MCF 10A (cell line): ENCODE data around the gene AMY2B. TPM values are rescaled to one million over a fixed set of nuclear protein-coding genes. Genes with fewer than 3 reads are reported as not detected.
"Not testable (repeated sequence)": the region's sequence is repeated elsewhere in the genome, so short reads cannot be mapped to it uniquely, and the experiment has no call there.

Experiments
- BruUV-seq: library from RNA; stranded (reverse); fragments of 400-500 nt; replicated peaks from 2 replicates; lab custom pipeline; 2021; lab: Mats Ljungman, UMichigan
- CTCF ChIA-PET: fragments of 300-600 bp; sonication (Branson Sonifier 250); formaldehyde crosslinking; extraction: SDS; loops from one replicate; lab custom pipeline; 2021; ENCODE audit warnings: antibody characterized with exemption, inconsistent platforms; lab: Yijun Ruan, JAX
- POLR2A ChIA-PET: fragments of 300-600, 350-650 bp; sonication (Branson Sonifier 250); formaldehyde crosslinking; extraction: SDS; loops from one replicate; lab custom pipeline; 2020; ENCODE audit warnings: antibody characterized with exemption, inconsistent platforms; lab: Yijun Ruan, JAX
- DNase-seq: peaks from one replicate; pipeline ENCODE4 v3.0.0-alpha.2; 2018; ENCODE audit not compliant: unreplicated experiment
- H3K27ac Mint-ChIP-seq: one replicate; pipeline ENCODE4 v1.8.0; 2022; ENCODE audit warnings: mild to moderate bottlenecking, low read depth, mixed read lengths; ENCODE audit not compliant: unreplicated experiment
- H3K27me3 Mint-ChIP-seq: one replicate; pipeline ENCODE4 v1.8.0; 2022; ENCODE audit warnings: mixed read lengths; ENCODE audit not compliant: insufficient read depth, unreplicated experiment
- H3K36me3 Mint-ChIP-seq: one replicate; pipeline ENCODE4 v1.8.0; 2022; ENCODE audit warnings: mild to moderate bottlenecking, moderate library complexity, mixed read lengths; ENCODE audit not compliant: insufficient read depth, unreplicated experiment
- H3K4me1 Mint-ChIP-seq: one replicate; pipeline ENCODE4 v1.8.0; 2022; ENCODE audit warnings: mixed read lengths; ENCODE audit not compliant: insufficient read depth, unreplicated experiment
- H3K4me3 Mint-ChIP-seq: one replicate; pipeline ENCODE4 v1.8.0; 2022; ENCODE audit warnings: mild to moderate bottlenecking, moderate library complexity, mixed read lengths; ENCODE audit not compliant: unreplicated experiment
- H3K9me3 Mint-ChIP-seq: one replicate; pipeline ENCODE4 v1.8.0; 2022; ENCODE audit warnings: mixed read lengths; ENCODE audit not compliant: unreplicated experiment
- CTCF ChIP-seq: fragments of 200-600 bp; IDR thresholded peaks from one replicate; pipeline ENCODE4 v1.8.0; 2022; ENCODE audit warnings: antibody characterized with exemption, mild to moderate bottlenecking; ENCODE audit not compliant: unreplicated experiment
- intact Hi-C: fragments of 100-400 bp; cut with micrococcal nuclease; formaldehyde crosslinking; loops from 2 replicates; pipeline ENCODE4 v1.14.1; 2022
- total RNA-seq: library from RNA; stranded (reverse); gene quantifications from 2 replicates; pipeline ENCODE4 v1.2.3, GENCODE V29; 2022

The AMY2B gene
- total RNA-seq, 1 experiment from 2014 or later: 10.8 TPM

- intact Hi-C loops: no loop called here
- peak overlapping the region; percentile 94 for H3K27ac Mint-ChIP-seq
- peak; percentile 18 for DNase-seq
- H3K4me3 Mint-ChIP-seq: peak overlapping the region; percentile 51
- no peaks in the 10 kb centered on the region for H3K27me3 Mint-ChIP-seq
- CTCF ChIA-PET: no interaction called here
- POLR2A ChIA-PET: no interaction called here
- H3K9me3 Mint-ChIP-seq: no peaks in the 10 kb centered on the region
- peaks cover 16% of the 10 kb centered on the region for H3K4me1 Mint-ChIP-seq
- BruUV-seq: no TSS peak
- H3K36me3 Mint-ChIP-seq: peaks cover 6% of the 10 kb centered on the region
- no peak for TF ChIP-seq CTCF
Measured at GRCh38 chr1:103561643-103562395, 9.6 kb upstream of the AMY2B start.

- H3K4me1 Mint-ChIP-seq: peaks cover 16% of the 10 kb centered on the region
- intact Hi-C loops: no loop called here
- no peaks in the 10 kb centered on the region for H3K27me3 Mint-ChIP-seq
- no peak for TF ChIP-seq CTCF
- H3K9me3 Mint-ChIP-seq: no peaks in the 10 kb centered on the region
- H3K36me3 Mint-ChIP-seq: peaks cover 6% of the 10 kb centered on the region
- no peak for DNase-seq
- ChIA-PET POLR2A (interaction anchor here (0.6 to 1.0 kb wide), 2 partner anchors 17 to 37 kb away, joined by 3 to 4 read pairs; partner anchors contain the start of gene RNPC3), CTCF (no interaction called here)
- H3K27ac Mint-ChIP-seq: peak overlapping the region; percentile 94
- BruUV-seq: no TSS peak
- H3K4me3 Mint-ChIP-seq: no peak overlapping the region
Measured at GRCh38 chr1:103563056-103563455, 8.3 kb upstream of the AMY2B start.

GRCh38 chr1:103569493-103569892 lies 1.9 kb upstream of the AMY2B start:
- H3K9me3 Mint-ChIP-seq: no peaks in the 10 kb centered on the region
- CTCF ChIA-PET: interaction anchor here (0.7 kb wide), 1 partner anchor 563 kb away, joined by 4 read pairs; no protein-coding TSS in a partner anchor
- BruUV-seq: no TSS peak
- H3K36me3 Mint-ChIP-seq: peaks cover under 1% of the 10 kb centered on the region
- H3K4me1 Mint-ChIP-seq: no peaks in the 10 kb centered on the region
- TF ChIP-seq CTCF: no peak
- POLR2A ChIA-PET: no interaction called here
- H3K27me3 Mint-ChIP-seq: no peaks in the 10 kb centered on the region
- no peak for DNase-seq
- H3K27ac Mint-ChIP-seq: no peak overlapping the region
- intact Hi-C loops: no loop called here
- H3K4me3 Mint-ChIP-seq: no peak overlapping the region

- no peak for TF ChIP-seq CTCF
- intact Hi-C loops: no loop called here
- Mint-ChIP-seq H3K4me1 (no peaks in the 10 kb centered on the region), H3K9me3 (no peaks in the 10 kb centered on the region), H3K36me3 (no peaks in the 10 kb centered on the region), H3K27ac (peak overlapping the region; percentile 17), H3K4me3 (no peak overlapping the region), H3K27me3 (no peaks in the 10 kb centered on the region)
- DNase-seq: no peak
- ChIA-PET CTCF (no interaction called here), POLR2A (no interaction called here)
- BruUV-seq: no TSS peak
Measured at GRCh38 chr1:103576065-103576464, 4.7 kb downstream of the AMY2B start.

- DNase-seq, H3K4me1 Mint-ChIP-seq, H3K27me3 Mint-ChIP-seq, H3K36me3 Mint-ChIP-seq, intact Hi-C loops, H3K9me3 Mint-ChIP-seq, H3K27ac Mint-ChIP-seq, CTCF ChIA-PET, POLR2A ChIA-PET, BruUV-seq, H3K4me3 Mint-ChIP-seq: not testable (repeated sequence)
Measured at GRCh38 chr1:103576784-103577183, 5.4 kb downstream of the AMY2B start.
